Measurements from ENCODE around the gene PIGS. TPM values are rescaled to one million over a fixed set of nuclear protein-coding genes. Genes with fewer than 3 reads are reported as not detected.

PIGS gene
- total and polyA plus RNA-seq, 2 of the 13 experiments (the other 11 are each of a cell fraction or from before 2014, with no cell fraction given), result 31.7 to 42.6 TPM

DNA sequence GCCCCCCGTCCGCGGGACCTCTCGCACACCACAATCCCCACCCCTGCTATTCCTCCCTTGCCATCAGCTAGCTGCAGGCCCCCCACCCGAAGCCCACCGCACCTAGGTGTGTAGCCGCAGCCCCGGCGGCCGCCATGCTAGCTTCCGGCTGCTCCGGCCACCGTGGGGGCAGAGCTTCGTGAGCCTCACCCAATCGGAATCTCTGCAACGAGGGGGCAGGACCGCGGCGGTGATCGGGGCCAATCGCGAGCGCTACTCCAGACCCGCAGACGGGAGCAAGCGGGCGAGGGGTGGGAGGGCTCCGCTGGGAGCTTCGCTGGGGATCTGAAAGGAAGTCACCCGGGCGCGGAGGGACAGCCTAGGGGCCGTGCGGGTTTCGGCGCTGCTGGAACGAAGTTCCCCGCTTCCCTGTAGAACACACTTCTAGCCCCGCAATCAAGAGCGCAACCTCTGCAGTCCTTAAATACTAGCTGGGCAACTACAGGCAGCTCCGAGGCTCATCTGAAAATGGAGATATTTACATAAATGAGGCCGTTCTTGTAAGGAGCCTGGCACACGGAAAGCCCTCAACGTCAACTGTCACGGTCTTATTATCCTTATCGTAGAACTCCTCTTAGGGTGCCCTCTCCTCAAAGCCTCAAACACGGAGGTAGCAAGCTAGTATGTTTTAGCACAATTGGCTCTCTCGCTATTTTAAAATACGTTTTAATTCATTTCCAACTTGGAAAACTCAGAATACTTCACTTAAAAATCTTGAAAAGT lies at the start of gene PIGS (continued):
- no peak for TF ChIP-seq SNAPC4 (CRISPR knock-in tag; IDR thresholded peaks at IDR 0.05)
- 0 out of 2 replicates have a peak, but pooled peaks have one; percentile 8 for TF ChIP-seq ZNF547 (CRISPR knock-in tag; IDR thresholded peaks at IDR 0.05)
- TF ChIP-seq ZBTB33 (CRISPR knock-in tag; IDR thresholded peaks at IDR 0.05), result no peak
- no peak for TF ChIP-seq NFIC (IDR thresholded peaks at IDR 0.05; ENCODE audit: low read length)
- TF ChIP-seq SCMH1 (CRISPR knock-in tag; IDR thresholded peaks at IDR 0.05; ENCODE audit: borderline replicate concordance), result no peak
- no peak for TF ChIP-seq BCLAF1 (IDR thresholded peaks at IDR 0.05)
- peak; percentile 52; the same call in 1 of the 2 replicates for TF ChIP-seq KDM2A (CRISPR knock-in tag; IDR thresholded peaks at IDR 0.05; ENCODE audit: borderline replicate concordance, low read depth)
- TF ChIP-seq DBP (CRISPR knock-in tag; IDR thresholded peaks at IDR 0.05; ENCODE audit: not compliant biosample characterization), result peak; percentile 51
- no peak for TF ChIP-seq ATF6 (CRISPR knock-in tag; conservative IDR thresholded peaks at IDR 0.05)
- peak; percentile 73 for TF ChIP-seq GATAD1 (CRISPR knock-in tag; IDR thresholded peaks at IDR 0.05)
- TF ChIP-seq ZBTB39 (CRISPR knock-in tag; IDR thresholded peaks at IDR 0.05), result no peak
- no peak for TF ChIP-seq BORCS8-MEF2B (CRISPR knock-in tag; IDR thresholded peaks at IDR 0.05)
- TF ChIP-seq U2AF2 (IDR thresholded peaks at IDR 0.05; ENCODE audit: low read depth, low read length), result no peak
